ENCODE data around the gene KLK3.
"Not testable (repeated sequence)": the region's sequence is repeated elsewhere in the genome, so short reads cannot be mapped to it uniquely, and the experiment has no call there.

KLK3 gene

DNA sequence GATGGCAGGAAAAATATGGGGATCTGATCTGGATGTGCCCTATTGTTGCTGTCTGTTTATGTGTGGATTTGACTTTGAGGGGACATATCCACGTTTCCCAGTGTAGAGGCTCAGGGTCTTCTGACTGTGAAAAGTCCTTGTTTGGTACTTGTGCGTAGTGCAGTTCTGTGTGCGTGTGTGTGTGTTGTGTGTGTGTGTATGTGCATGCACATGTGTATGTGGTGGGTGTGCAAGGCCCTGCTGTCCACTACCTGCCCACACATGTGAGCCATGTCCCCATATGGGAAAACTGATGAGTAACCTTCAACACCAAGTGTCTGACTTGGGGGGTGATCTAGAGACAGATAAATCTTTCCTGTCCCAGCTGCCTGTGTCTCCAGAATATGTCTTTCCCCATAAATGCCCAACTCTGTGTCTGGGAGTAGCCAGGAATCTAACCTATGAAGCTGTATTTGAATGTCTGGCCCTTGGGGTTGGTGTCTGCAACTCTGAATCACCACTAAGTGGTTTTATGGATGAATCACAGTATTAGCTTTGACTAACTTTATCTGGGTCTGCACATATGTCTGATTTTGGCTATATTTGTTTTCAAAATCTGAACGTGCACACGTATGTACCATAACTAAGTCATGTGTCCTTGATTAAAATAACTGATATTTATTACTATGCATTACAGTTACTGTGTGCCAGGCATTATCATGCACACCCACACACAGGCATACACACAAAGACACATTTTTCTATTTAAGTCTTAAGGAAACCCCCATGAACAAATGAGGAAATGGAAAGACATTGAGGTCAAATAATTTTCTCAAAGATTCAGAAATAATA is 35.9 kb downstream of the KLK3 start:
- WGBS (ENCODE audit: insufficient coverage): 50% methylated on average over 1 of the region's 5 CpGs
- no peaks in the 10 kb centered on the region for H3K36me3 ChIP-seq (ENCODE audit: control insufficient read depth in 4 of 4, insufficient read depth in 4 of 4, low read length in 3 of 4)
- peaks cover 0 to 22% (median 4%) of the 10 kb centered on the region in 5 experiments for H3K9me3 ChIP-seq (ENCODE audit: control extremely low read depth in 1 of 5, control insufficient read depth in 4 of 5, insufficient read depth in 2 of 5, low read depth in 1 of 5, low read length in 4 of 5)
- DNase-seq: no peak
- CTCF ChIA-PET: no interaction called here
- peaks cover 0 to 27% (median 3%) of the 10 kb centered on the region in 5 experiments for H3K27me3 ChIP-seq (replicated peaks in 2 of 5; ENCODE audit: control insufficient read depth in 4 of 5, insufficient read depth in 5 of 5, low read length in 4 of 5)
- no peaks in the 10 kb centered on the region for H3K4me1 ChIP-seq (ENCODE audit: control extremely low read depth in 1 of 4, control insufficient read depth in 4 of 4, insufficient read depth in 4 of 4, low read length in 3 of 4)
- POLR2A ChIA-PET: no interaction called here
- no peak overlapping the region for H3K27ac ChIP-seq (ENCODE audit: insufficient read depth in 1 of 2, low read depth in 1 of 2, low read length in 2 of 2, poor library complexity in 1 of 2, severe bottlenecking in 2 of 2)
- H3K4me3 ChIP-seq (ENCODE audit: control insufficient read depth in 1 of 7, extremely low read depth in 1 of 7, insufficient read depth in 4 of 7, low read depth in 2 of 7, low read length in 6 of 7): no peak overlapping the region

DNA sequence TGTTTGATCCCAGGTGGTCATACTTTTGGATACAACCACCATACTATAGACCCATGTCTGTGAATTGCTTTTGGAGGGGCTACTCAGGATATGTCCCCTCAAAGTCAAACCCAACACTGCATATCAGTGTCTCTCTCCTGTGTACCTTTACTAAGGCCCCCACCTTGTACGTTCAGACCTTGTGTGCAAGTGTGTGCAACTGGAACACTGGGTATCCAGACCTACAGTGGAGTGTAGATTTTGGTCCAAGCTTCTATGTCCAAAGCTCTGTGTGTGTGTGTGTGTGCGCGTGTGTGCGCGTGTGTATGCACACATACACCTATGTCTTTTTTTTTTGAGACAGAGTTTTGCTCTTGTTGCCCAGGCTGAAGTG is 36.5 kb downstream of the KLK3 start:
- no CpG with 5 or more reads among the region's 5 CpGs for WGBS (ENCODE audit: insufficient coverage)
- ChIA-PET CTCF (no interaction called here), POLR2A (no interaction called here)
- peaks cover 0 to 27% (median 3%) of the 10 kb centered on the region in 5 experiments for H3K27me3 ChIP-seq (replicated peaks in 2 of 5; ENCODE audit: control insufficient read depth in 4 of 5, insufficient read depth in 5 of 5, low read length in 4 of 5)
- H3K4me3 ChIP-seq (ENCODE audit: control insufficient read depth in 1 of 7, extremely low read depth in 1 of 7, insufficient read depth in 4 of 7, low read depth in 2 of 7, low read length in 6 of 7): no peak overlapping the region
- H3K4me1 ChIP-seq (ENCODE audit: control extremely low read depth in 1 of 4, control insufficient read depth in 4 of 4, insufficient read depth in 4 of 4, low read length in 3 of 4): no peaks in the 10 kb centered on the region
- no peak overlapping the region for H3K27ac ChIP-seq (ENCODE audit: insufficient read depth in 1 of 2, low read depth in 1 of 2, low read length in 2 of 2, poor library complexity in 1 of 2, severe bottlenecking in 2 of 2)
- peaks cover 0 to 22% (median 4%) of the 10 kb centered on the region in 5 experiments for H3K9me3 ChIP-seq (ENCODE audit: control extremely low read depth in 1 of 5, control insufficient read depth in 4 of 5, insufficient read depth in 2 of 5, low read depth in 1 of 5, low read length in 4 of 5)
- H3K36me3 ChIP-seq (ENCODE audit: control insufficient read depth in 4 of 4, insufficient read depth in 4 of 4, low read length in 3 of 4): no peaks in the 10 kb centered on the region
- no peak for DNase-seq

DNA sequence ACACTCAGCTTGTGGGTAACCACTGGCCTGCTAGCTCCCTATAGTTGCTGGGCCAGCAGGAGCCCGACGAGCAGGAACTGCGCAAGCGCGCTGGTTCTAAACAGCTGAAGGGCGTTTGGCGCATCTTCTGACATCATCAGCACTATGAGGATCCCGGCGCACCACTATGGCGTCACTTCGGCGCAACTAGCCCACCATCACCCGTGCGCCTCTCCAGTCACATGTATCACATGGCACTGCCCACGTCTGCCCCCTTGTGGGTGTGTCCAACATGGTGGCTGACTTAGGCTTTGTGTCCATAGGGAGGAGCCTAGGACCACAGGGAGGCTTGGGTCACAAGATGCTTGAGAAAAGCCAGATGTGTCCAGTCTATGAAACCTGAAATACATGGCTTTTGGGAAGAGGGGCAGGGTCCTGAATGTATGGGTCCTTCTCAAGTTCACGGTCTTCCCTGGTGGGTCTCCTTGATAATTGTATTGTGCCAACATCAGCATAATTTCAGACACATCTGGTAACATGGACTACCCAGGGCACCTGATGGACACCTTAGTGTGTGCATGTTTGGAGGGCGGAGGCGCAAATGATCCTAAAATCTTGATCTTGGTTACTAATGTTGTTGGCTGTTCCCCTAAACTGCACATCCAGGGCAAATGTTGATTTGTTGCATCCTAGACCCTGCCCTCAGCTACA is 38.5 kb downstream of the KLK3 start:
- Histone ChIP-seq H3K27me3 (replicated peaks in 2 of 5; ENCODE audit: control insufficient read depth in 4 of 5, insufficient read depth in 5 of 5, low read length in 4 of 5) (peaks cover 0 to 25% (median 3%) of the 10 kb centered on the region in 5 experiments), H3K4me1 (ENCODE audit: control extremely low read depth in 1 of 4, control insufficient read depth in 4 of 4, insufficient read depth in 4 of 4, low read length in 3 of 4) (no peaks in the 10 kb centered on the region), H3K27ac (ENCODE audit: insufficient read depth in 1 of 2, low read depth in 1 of 2, low read length in 2 of 2, poor library complexity in 1 of 2, severe bottlenecking in 2 of 2) (no peak overlapping the region), H3K9me3 (ENCODE audit: control extremely low read depth in 1 of 5, control insufficient read depth in 4 of 5, insufficient read depth in 2 of 5, low read depth in 1 of 5, low read length in 4 of 5) (peaks cover 0 to 18% (median 4%) of the 10 kb centered on the region in 5 experiments), H3K36me3 (ENCODE audit: control insufficient read depth in 4 of 4, insufficient read depth in 4 of 4, low read length in 3 of 4) (no peaks in the 10 kb centered on the region), H3K4me3 (ENCODE audit: control insufficient read depth in 1 of 7, extremely low read depth in 1 of 7, insufficient read depth in 4 of 7, low read depth in 2 of 7, low read length in 6 of 7) (no peak overlapping the region)
- POLR2A ChIA-PET: no interaction called here
- 93% methylated on average over 18 of the region's 18 CpGs for WGBS (ENCODE audit: insufficient coverage)
- CTCF ChIA-PET: no interaction called here
- peak in 1 of 3 donors; percentile 13 for DNase-seq

DNA sequence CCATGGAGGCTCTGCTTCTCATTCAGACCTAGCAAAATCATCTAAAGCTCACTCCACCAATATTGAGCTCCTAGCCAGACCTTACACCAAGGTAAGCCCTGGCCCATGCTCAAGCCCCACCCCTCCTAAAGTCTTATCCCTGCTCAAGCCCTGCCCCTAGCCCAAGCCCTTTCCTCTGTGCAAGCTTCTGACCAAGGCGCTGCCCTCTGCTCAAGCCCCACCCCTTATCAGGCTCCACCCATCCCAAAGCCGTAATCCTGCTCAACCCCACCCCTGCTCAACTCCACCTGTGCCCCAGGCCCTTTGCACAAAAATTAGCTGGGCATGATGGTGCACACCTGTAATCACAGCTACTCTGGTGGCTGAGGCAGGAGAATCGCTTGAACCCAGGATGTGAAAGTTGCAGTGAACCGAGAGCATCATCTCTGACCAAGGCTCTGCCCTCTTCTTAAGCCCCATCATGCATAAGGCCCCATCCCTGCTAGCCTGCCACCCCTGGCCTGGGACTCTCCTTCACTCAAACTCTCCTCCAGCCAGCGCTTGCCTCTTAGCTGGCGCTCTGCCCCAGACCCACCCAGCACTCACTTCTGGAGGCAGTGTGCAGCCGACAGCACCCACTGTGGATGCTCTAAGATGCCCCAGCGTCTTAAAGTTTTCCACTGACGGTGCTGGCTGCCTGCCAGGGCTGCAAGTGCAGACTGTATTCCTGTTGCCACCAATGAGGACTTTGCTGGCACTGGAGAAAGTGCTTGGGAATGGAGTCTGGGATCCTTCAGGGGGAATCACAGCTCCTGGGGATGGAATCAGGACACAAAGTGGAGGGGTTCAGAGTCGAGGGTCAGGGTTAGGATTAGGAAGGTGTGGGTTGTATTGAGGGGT is 40.0 kb downstream of the KLK3 start:
- ChIA-PET POLR2A (no interaction called here), CTCF (no interaction called here)
- peaks cover 0 to 27% (median 3%) of the 10 kb centered on the region in 5 experiments for H3K27me3 ChIP-seq (replicated peaks in 2 of 5; ENCODE audit: control insufficient read depth in 4 of 5, insufficient read depth in 5 of 5, low read length in 4 of 5)
- no peaks in the 10 kb centered on the region for H3K4me1 ChIP-seq (ENCODE audit: control extremely low read depth in 1 of 4, control insufficient read depth in 4 of 4, insufficient read depth in 4 of 4, low read length in 3 of 4)
- WGBS (ENCODE audit: insufficient coverage): 87% methylated on average over 10 of the region's 10 CpGs
- H3K4me3 ChIP-seq (ENCODE audit: control insufficient read depth in 1 of 7, extremely low read depth in 1 of 7, insufficient read depth in 4 of 7, low read depth in 2 of 7, low read length in 6 of 7): no peak overlapping the region
- peaks cover 0 to 9% (median 4%) of the 10 kb centered on the region in 5 experiments for H3K9me3 ChIP-seq (ENCODE audit: control extremely low read depth in 1 of 5, control insufficient read depth in 4 of 5, insufficient read depth in 2 of 5, low read depth in 1 of 5, low read length in 4 of 5)
- no peak overlapping the region for H3K27ac ChIP-seq (ENCODE audit: insufficient read depth in 1 of 2, low read depth in 1 of 2, low read length in 2 of 2, poor library complexity in 1 of 2, severe bottlenecking in 2 of 2)
- no peaks in the 10 kb centered on the region for H3K36me3 ChIP-seq (ENCODE audit: control insufficient read depth in 4 of 4, insufficient read depth in 4 of 4, low read length in 3 of 4)
- no peak for DNase-seq

DNA sequence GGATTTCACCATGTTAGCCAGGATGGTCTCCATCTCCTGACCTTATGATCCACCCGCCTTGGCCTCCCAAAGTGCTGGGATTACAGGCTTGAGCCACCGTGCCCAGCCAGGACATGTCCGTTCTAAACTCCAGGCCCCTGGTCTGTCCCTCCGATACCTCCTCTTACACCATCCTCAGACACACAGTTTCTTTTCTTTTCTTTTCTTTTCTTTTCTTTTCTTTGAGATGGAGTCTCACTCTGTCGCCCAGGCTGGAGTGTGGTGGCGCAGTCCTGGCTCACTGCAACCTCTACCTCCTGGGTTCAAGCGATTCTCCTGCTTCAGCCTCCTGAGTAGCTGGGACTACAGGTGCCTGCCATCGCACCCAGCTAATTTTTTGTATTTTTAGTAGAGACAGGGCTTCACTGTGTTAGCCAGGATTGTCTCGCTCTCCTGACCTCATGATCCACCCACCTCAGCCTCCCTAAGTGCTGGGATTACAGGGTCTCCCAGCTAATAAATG is 41.4 kb downstream of the KLK3 start:
- DNase-seq; H3K4me1 ChIP-seq (ENCODE audit: control extremely low read depth in 1 of 4, control insufficient read depth in 4 of 4, insufficient read depth in 4 of 4, low read length in 3 of 4); H3K27ac ChIP-seq (ENCODE audit: insufficient read depth in 1 of 2, low read depth in 1 of 2, low read length in 2 of 2, poor library complexity in 1 of 2, severe bottlenecking in 2 of 2); H3K36me3 ChIP-seq (ENCODE audit: control insufficient read depth in 4 of 4, insufficient read depth in 4 of 4, low read length in 3 of 4); H3K4me3 ChIP-seq (ENCODE audit: control insufficient read depth in 1 of 7, extremely low read depth in 1 of 7, insufficient read depth in 4 of 7, low read depth in 2 of 7, low read length in 6 of 7); H3K9me3 ChIP-seq (ENCODE audit: control extremely low read depth in 1 of 5, control insufficient read depth in 4 of 5, insufficient read depth in 2 of 5, low read depth in 1 of 5, low read length in 4 of 5); CTCF ChIA-PET; POLR2A ChIA-PET: not testable (repeated sequence)
- H3K27me3 ChIP-seq (replicated peaks in 2 of 5; ENCODE audit: control insufficient read depth in 4 of 5, insufficient read depth in 5 of 5, low read length in 4 of 5): peaks cover 0 to 26% (median 3%) of the 10 kb centered on the region in 5 experiments
- 85% methylated on average over 9 of the region's 9 CpGs for WGBS (ENCODE audit: insufficient coverage)

DNA sequence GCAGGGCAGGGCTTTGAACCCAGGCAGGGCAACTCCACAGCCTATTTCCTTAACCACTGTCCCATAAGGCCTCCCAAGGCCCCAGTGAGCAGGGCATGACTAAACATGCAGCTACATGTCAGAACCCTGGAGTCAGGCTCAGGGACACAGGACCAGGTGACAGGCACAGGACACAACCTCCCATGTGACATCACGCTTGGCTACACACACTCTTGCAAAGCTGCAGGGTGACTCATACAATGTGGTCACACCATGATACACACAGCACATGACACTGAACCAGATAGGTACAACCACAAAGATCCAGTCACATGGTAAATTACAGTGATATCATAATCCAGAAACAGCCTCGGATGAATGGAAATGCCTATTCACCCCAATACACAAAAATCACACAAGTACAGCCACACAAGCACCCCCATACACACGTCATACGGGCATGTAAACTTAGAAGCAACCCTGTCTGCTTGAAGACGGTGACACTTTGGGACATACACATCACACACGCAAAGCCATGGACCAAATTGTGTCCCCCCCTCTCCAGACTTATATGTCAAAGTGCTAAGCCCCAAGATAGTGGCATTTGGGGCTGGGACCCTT is 42.0 kb downstream of the KLK3 start:
- no peak overlapping the region for H3K27ac ChIP-seq (ENCODE audit: insufficient read depth in 1 of 2, low read depth in 1 of 2, low read length in 2 of 2, poor library complexity in 1 of 2, severe bottlenecking in 2 of 2)
- peaks cover 0 to 25% (median 3%) of the 10 kb centered on the region in 5 experiments for H3K27me3 ChIP-seq (replicated peaks in 2 of 5; ENCODE audit: control insufficient read depth in 4 of 5, insufficient read depth in 5 of 5, low read length in 4 of 5)
- ChIA-PET POLR2A (no interaction called here), CTCF (interaction anchor here (1.0 to 1.3 kb wide), 2 partner anchors 11 to 13 kb away, joined by 3 read pairs; no protein-coding TSS in a partner anchor)
- H3K4me1 ChIP-seq (ENCODE audit: control extremely low read depth in 1 of 4, control insufficient read depth in 4 of 4, insufficient read depth in 4 of 4, low read length in 3 of 4): no peaks in the 10 kb centered on the region
- DNase-seq: peak; percentile 29 to 63 (median 42)
- H3K4me3 ChIP-seq (ENCODE audit: control insufficient read depth in 1 of 7, extremely low read depth in 1 of 7, insufficient read depth in 4 of 7, low read depth in 2 of 7, low read length in 6 of 7): no peak overlapping the region
- WGBS (ENCODE audit: insufficient coverage): 82% methylated on average over 4 of the region's 6 CpGs
- H3K36me3 ChIP-seq (ENCODE audit: control insufficient read depth in 4 of 4, insufficient read depth in 4 of 4, low read length in 3 of 4): no peaks in the 10 kb centered on the region
- peaks cover 0 to 8% (median 4%) of the 10 kb centered on the region in 5 experiments for H3K9me3 ChIP-seq (ENCODE audit: control extremely low read depth in 1 of 5, control insufficient read depth in 4 of 5, insufficient read depth in 2 of 5, low read depth in 1 of 5, low read length in 4 of 5)

Data from common myeloid progenitor, CD34-positive (primary cell).